ENCODE measurements around the gene SLC46A3. TPM values are rescaled to one million over a fixed set of nuclear protein-coding genes. Genes with fewer than 3 reads are reported as not detected.
A peak's percentile ranks its signal among the peaks of the same experiment; 100 is the strongest.
"Not testable (repeated sequence)": the region's sequence is repeated elsewhere in the genome, so short reads cannot be mapped to it uniquely, and the experiment has no call there.

The SLC46A3 gene
- polyA plus RNA-seq, 1 donor, result 143 TPM

DNA sequence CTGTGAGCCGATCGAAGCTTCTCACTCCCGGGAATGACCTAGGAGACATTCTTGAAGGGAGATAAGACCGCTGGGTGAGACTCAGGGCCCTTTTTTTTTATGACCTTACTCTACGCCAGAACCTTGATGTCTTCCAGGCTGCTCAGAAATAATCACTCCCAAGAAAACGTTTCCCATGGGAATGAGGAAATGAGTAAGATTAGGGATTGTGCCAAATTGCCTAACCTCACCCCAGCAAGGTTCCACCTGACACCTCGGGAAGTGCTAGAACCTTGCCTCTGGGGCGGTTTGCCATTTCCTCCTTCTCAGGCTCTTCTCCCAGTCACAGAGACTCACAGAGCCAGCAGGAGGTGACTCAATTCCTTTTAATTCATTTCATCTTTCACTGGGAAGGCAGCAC, 2.3 kb downstream of the SLC46A3 start:
- Histone ChIP-seq H3K4me3 (ENCODE audit: low read length) (peak overlapping the region; percentile 75), H3K27ac (ENCODE audit: low read length) (peak overlapping the region; percentile 89), H3K27me3 (ENCODE audit: control insufficient read depth, insufficient read depth, low read length) (no peaks in the 10 kb centered on the region), H3K4me1 (ENCODE audit: control insufficient read depth, insufficient read depth, low read length) (peaks cover 9% of the 10 kb centered on the region), H3K9me3 (ENCODE audit: control insufficient read depth, low read depth, low read length) (no peaks in the 10 kb centered on the region), H3K36me3 (ENCODE audit: control insufficient read depth, insufficient read depth, low read length) (peaks cover 11% of the 10 kb centered on the region)
- 17% methylated on average over 3 of the region's 8 CpGs for WGBS (ENCODE audit: insufficient coverage, low lambda C conversion rate)
- peak; percentile 58 to 83 for DNase-seq

DNA sequence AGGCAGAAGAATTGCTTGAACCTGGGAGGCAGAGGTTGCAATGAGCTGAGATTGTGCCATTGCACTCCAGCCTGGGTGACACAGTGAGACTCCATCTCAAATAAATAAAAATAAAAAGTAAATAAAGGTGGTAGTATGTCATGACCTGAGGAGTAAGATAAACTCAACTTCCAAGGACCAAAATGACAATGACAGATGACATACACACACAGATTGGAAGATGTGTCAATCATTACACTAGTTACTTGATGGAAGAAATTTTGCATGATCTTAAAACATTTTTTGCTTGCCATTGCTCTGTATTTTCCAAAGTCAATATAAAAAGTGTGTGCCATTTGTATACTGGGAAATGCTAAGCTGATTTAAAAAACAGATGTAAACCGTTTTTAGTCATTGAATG, 4.1 kb downstream of the SLC46A3 start:
- peaks cover 17% of the 10 kb centered on the region for H3K4me1 ChIP-seq (ENCODE audit: control insufficient read depth, insufficient read depth, low read length)
- H3K27ac ChIP-seq (ENCODE audit: low read length), result peak overlapping the region; percentile 89
- H3K4me3 ChIP-seq (ENCODE audit: low read length), result no peak overlapping the region
- 100% methylated on average over 1 of the region's 1 CpG for WGBS (ENCODE audit: insufficient coverage, low lambda C conversion rate)
- H3K27me3 ChIP-seq (ENCODE audit: control insufficient read depth, insufficient read depth, low read length), result no peaks in the 10 kb centered on the region
- H3K9me3 ChIP-seq (ENCODE audit: control insufficient read depth, low read depth, low read length), result no peaks in the 10 kb centered on the region
- peaks cover 14% of the 10 kb centered on the region for H3K36me3 ChIP-seq (ENCODE audit: control insufficient read depth, insufficient read depth, low read length)
- DNase-seq, result no peak

DNA sequence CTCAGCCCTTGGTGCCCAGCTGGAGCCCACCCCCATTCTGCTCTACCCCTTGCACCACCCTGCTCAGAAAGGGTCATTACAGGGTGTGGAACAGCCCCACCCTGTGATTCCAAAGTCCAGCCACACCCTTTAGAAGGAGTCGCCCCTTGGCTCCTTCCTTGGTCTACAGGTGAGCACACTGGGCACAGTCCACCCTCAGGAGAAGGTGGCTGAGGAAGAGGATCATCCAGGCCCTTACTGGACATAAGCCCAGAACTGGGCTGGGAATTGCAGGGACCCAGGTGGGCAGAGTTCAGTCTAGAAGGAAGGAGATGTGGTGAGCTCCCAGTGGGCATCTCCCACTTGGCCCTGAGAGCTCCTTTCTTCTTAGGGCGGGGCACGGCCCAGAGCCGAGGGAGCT, 8.6 kb downstream of the SLC46A3 start:
- H3K27me3 ChIP-seq (ENCODE audit: control insufficient read depth, insufficient read depth, low read length), result no peaks in the 10 kb centered on the region
- H3K36me3 ChIP-seq (ENCODE audit: control insufficient read depth, insufficient read depth, low read length), result peaks cover 20% of the 10 kb centered on the region
- DNase-seq, result peak; percentile 90 to 94
- no CpG with 5 or more reads among the region's 4 CpGs for WGBS (ENCODE audit: insufficient coverage, low lambda C conversion rate)
- H3K9me3 ChIP-seq (ENCODE audit: control insufficient read depth, low read depth, low read length), result no peaks in the 10 kb centered on the region
- no peak overlapping the region for H3K4me3 ChIP-seq (ENCODE audit: low read length)
- peak overlapping the region; percentile 91 for H3K27ac ChIP-seq (ENCODE audit: low read length)
- H3K4me1 ChIP-seq (ENCODE audit: control insufficient read depth, insufficient read depth, low read length), result peaks cover 18% of the 10 kb centered on the region

DNA sequence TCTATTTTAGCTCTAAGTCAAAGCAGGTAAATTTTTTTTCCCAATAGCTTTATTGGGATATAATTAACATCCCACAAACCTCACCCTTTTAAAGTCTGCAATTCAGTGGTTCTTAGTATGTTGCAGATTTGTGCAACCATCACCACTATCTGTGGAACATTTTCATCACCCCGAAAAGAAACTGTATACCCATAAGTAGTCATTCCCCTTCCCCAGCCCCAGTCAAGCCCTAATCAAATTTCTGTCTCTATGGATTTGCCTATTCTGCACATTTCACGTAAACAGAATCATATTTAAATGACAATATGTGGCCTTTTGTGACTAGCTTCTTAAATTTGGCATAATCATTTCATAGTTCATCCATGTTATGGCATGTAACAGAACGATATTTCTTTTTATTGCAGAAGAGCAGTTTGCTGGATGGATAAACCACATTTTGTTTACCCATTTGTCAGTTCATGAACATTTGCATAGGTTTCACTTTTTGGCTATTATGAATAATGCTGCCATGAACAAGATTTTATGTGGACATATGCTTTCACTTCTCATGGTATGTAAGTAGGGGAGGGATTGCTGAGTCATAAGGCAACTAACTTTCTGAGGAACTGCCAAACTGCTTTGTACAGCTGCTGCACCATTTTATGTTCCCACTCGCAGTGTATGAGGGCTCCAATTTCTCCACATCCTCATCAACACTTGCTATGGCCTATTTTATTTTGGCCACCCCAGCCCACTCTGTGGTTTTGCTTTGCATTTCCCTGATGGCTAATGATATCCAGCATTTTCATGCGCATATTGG, 10.9 kb downstream of the SLC46A3 start:
- H3K36me3 ChIP-seq (ENCODE audit: control insufficient read depth, insufficient read depth, low read length), result peaks cover 26% of the 10 kb centered on the region
- no peak overlapping the region for H3K4me3 ChIP-seq (ENCODE audit: low read length)
- no peaks in the 10 kb centered on the region for H3K27me3 ChIP-seq (ENCODE audit: control insufficient read depth, insufficient read depth, low read length)
- WGBS (ENCODE audit: insufficient coverage, low lambda C conversion rate), result 88% methylated on average over 4 of the region's 5 CpGs
- peak overlapping the region; percentile 36 for H3K27ac ChIP-seq (ENCODE audit: low read length)
- DNase-seq, result peak; percentile 36 to 38
- H3K4me1 ChIP-seq (ENCODE audit: control insufficient read depth, insufficient read depth, low read length), result peaks cover 14% of the 10 kb centered on the region
- H3K9me3 ChIP-seq (ENCODE audit: control insufficient read depth, low read depth, low read length), result no peaks in the 10 kb centered on the region

DNA sequence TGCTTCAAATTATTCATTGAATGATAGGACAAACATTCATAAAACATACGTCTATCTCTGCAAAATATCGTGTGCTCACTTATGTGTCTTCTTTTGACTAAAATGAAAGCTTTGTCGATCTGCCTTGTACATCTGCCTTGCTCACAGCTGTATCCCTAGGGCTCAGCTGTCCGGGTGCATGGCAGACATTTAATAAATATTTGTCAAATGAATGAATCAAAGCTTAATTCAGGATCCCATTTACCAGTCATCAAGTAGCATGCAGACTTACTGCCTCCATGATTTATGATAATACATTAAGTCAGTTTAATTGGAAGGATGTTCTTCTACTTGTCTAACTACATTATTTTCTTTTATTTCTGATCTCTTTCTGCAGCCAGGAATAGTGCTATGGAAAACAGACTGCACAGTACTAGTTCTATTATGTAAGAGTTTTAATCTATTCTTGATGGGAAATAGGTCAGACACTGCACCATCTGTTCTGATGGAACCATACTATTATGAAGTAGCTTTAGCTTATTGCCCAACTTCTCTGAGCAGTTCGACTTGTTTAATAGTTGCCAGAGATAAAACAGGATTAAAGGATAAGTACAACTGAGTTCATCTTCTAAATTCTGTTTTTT, 13.2 kb downstream of the SLC46A3 start:
- no peak for DNase-seq
- Histone ChIP-seq H3K27ac (ENCODE audit: low read length) (no peak overlapping the region), H3K27me3 (ENCODE audit: control insufficient read depth, insufficient read depth, low read length) (no peaks in the 10 kb centered on the region), H3K9me3 (ENCODE audit: control insufficient read depth, low read depth, low read length) (no peaks in the 10 kb centered on the region), H3K36me3 (ENCODE audit: control insufficient read depth, insufficient read depth, low read length) (peaks cover 31% of the 10 kb centered on the region), H3K4me3 (ENCODE audit: low read length) (no peak overlapping the region), H3K4me1 (ENCODE audit: control insufficient read depth, insufficient read depth, low read length) (peaks cover 9% of the 10 kb centered on the region)
- 81% methylated on average over 2 of the region's 5 CpGs for WGBS (ENCODE audit: insufficient coverage, low lambda C conversion rate)

- Histone ChIP-seq H3K27ac (ENCODE audit: low read length) (no peak overlapping the region), H3K4me3 (ENCODE audit: low read length) (no peak overlapping the region), H3K4me1 (ENCODE audit: control insufficient read depth, insufficient read depth, low read length) (peaks cover 9% of the 10 kb centered on the region), H3K36me3 (ENCODE audit: control insufficient read depth, insufficient read depth, low read length) (peaks cover 36% of the 10 kb centered on the region), H3K27me3 (ENCODE audit: control insufficient read depth, insufficient read depth, low read length) (no peaks in the 10 kb centered on the region), H3K9me3 (ENCODE audit: control insufficient read depth, low read depth, low read length) (no peaks in the 10 kb centered on the region)
- no peak for DNase-seq
Observed at GRCh38 chr13:28704919-28705318, 13.9 kb downstream of the SLC46A3 start.

DNA sequence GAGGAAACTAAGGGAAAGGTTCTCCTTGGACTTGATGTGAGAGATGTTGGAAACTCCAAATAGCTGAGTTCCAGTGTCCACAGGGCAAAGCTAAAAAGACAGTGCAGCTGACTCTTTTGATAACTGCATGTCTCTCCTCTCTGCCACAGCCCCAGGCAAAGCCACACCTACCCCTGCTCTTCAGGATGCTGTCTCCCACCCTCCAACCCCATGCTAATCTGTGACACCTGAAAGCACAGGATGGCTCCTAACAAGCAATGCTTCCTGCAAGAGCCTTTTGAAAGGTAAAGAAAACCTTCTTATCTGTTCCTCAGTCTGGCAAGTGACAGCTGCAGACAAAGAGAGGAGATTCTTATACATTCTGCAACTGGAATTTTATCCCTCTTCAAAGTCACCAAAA, 14.5 kb downstream of the SLC46A3 start:
- no peak overlapping the region for H3K27ac ChIP-seq (ENCODE audit: low read length)
- peaks cover 33% of the 10 kb centered on the region for H3K36me3 ChIP-seq (ENCODE audit: control insufficient read depth, insufficient read depth, low read length)
- H3K4me1 ChIP-seq (ENCODE audit: control insufficient read depth, insufficient read depth, low read length), result peaks cover 6% of the 10 kb centered on the region
- H3K9me3 ChIP-seq (ENCODE audit: control insufficient read depth, low read depth, low read length), result no peaks in the 10 kb centered on the region
- no peaks in the 10 kb centered on the region for H3K27me3 ChIP-seq (ENCODE audit: control insufficient read depth, insufficient read depth, low read length)
- no peak for DNase-seq
- no peak overlapping the region for H3K4me3 ChIP-seq (ENCODE audit: low read length)

DNA sequence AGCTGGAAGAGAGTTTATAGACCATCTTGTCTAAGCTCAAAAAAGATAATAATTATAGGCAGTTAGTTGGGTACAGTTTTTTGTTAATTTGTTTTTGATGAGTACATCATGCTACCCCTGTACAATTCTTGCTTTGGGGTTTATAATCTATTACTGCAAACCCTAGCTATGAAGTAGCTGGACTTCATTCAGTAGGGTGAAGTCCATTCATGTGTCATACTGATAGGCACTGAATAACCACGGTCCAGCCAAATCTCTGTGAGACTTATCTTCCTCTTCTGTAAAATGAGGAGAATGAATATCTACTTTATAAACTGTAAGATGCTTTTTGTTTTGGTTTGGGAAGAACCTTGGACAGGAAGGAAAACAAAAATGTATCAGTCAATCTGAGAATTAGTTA, 19.5 kb downstream of the SLC46A3 start:
- H3K4me1 ChIP-seq (ENCODE audit: control insufficient read depth, insufficient read depth, low read length), result peaks cover 6% of the 10 kb centered on the region
- H3K36me3 ChIP-seq (ENCODE audit: control insufficient read depth, insufficient read depth, low read length), result peaks cover 29% of the 10 kb centered on the region

GRCh38 chr13:28697441-28697840, 21.3 kb downstream of the SLC46A3 start:
- H3K4me1 ChIP-seq (ENCODE audit: control insufficient read depth, insufficient read depth, low read length), result peaks cover 6% of the 10 kb centered on the region
- H3K4me3 ChIP-seq (ENCODE audit: low read length), result no peak overlapping the region
- no CpG with 5 or more reads among the region's 1 CpG for WGBS (ENCODE audit: insufficient coverage, low lambda C conversion rate)
- no peak for DNase-seq
- H3K27me3 ChIP-seq (ENCODE audit: control insufficient read depth, insufficient read depth, low read length), result no peaks in the 10 kb centered on the region
- no peak overlapping the region for H3K27ac ChIP-seq (ENCODE audit: low read length)
- peaks cover 19% of the 10 kb centered on the region for H3K36me3 ChIP-seq (ENCODE audit: control insufficient read depth, insufficient read depth, low read length)
- no peaks in the 10 kb centered on the region for H3K9me3 ChIP-seq (ENCODE audit: control insufficient read depth, low read depth, low read length)

More for the DNA sequence above, 19.5 kb downstream of the SLC46A3 start:
- H3K27ac ChIP-seq (ENCODE audit: low read length), result peak overlapping the region; percentile 20
- WGBS (ENCODE audit: insufficient coverage, low lambda C conversion rate), result no CpG with 5 or more reads among the region's 1 CpG
- H3K9me3 ChIP-seq (ENCODE audit: control insufficient read depth, low read depth, low read length), result no peaks in the 10 kb centered on the region
- H3K27me3 ChIP-seq (ENCODE audit: control insufficient read depth, insufficient read depth, low read length), result no peaks in the 10 kb centered on the region
- peak; percentile 38 to 73 for DNase-seq
- H3K4me3 ChIP-seq (ENCODE audit: low read length), result no peak overlapping the region

DNA sequence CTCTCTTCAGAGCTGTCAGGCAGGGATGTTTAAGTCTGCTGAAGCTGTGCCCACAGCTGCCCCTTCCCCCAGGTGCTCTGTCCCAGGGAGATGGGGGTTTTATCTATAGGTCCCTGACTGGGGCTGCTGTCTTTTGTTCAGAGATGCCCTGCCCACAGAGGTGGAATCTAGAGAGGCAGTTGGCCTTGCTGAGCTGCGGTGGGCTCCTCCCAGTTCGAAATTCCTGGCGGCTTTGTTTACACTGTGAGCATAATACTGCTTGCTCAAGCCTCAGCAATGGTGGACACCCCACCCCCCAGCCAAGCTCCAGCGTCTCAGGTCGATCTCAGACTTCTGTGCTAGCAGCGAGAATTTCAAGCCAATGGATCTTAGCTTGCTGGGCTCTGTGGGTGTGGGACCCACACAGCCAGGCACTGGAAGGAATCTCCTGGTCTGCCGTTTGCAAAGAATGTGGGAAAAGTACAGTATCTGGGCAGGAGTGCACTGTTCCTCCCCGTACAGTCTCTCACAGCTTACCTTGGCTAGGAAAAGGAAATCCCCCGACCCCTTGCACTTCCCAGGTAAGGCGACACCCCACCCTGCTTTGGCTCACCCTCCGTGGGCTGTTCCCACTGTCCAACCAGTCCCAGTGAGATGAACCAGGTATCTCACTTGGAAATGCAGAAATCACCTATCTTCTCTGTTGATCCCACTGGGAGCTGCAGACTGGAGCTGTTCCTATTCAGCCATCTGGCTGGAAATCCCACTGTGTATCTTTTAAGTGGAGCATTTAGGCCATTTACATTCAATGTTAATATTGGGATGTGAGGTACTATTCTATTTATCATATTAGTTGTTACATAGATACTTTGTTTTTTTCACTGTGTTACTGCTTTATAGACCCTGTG, 24.9 kb downstream of the SLC46A3 start:
- WGBS (ENCODE audit: insufficient coverage, low lambda C conversion rate), result no CpG with 5 or more reads among the region's 11 CpGs
- H3K4me3 ChIP-seq (ENCODE audit: low read length), result peak overlapping the region; percentile 26
- peak; percentile 73 to 83 for DNase-seq
- H3K36me3 ChIP-seq (ENCODE audit: control insufficient read depth, insufficient read depth, low read length); H3K4me1 ChIP-seq (ENCODE audit: control insufficient read depth, insufficient read depth, low read length); H3K27me3 ChIP-seq (ENCODE audit: control insufficient read depth, insufficient read depth, low read length); H3K9me3 ChIP-seq (ENCODE audit: control insufficient read depth, low read depth, low read length): not testable (repeated sequence)
- peak overlapping the region; percentile 72 for H3K27ac ChIP-seq (ENCODE audit: low read length)
